Large intestine (tissue), 12 donors: ENCODE data around the gene GOLGA6L9. TPM values are rescaled to one million over a fixed set of nuclear protein-coding genes. Genes with fewer than 3 reads are reported as not detected.
"Not testable (repeated sequence)": the region's sequence is repeated elsewhere in the genome, so short reads cannot be mapped to it uniquely, and the experiment has no call there.

Experiments used
- DNase-seq, 2 donors: peaks; one replicate each; pipeline versions ENCODE4 v3.0.0 to v3.0.0-alpha.2; 2013
- H3K27ac ChIP-seq: one replicate; pipeline ENCODE4 v1.5.1; 2013; ENCODE audit warnings: low read length
- H3K27me3 ChIP-seq: 2 replicates; pipeline ENCODE4 v1.6.1; 2013; ENCODE audit warnings: low read length; ENCODE audit not compliant: control insufficient read depth, insufficient read depth
- H3K36me3 ChIP-seq: 2 replicates; pipeline ENCODE4 v1.6.1; 2013; ENCODE audit warnings: low read length; ENCODE audit not compliant: control insufficient read depth, insufficient read depth
- H3K4me1 ChIP-seq: one replicate; pipeline ENCODE4 v1.6.1; 2013; ENCODE audit warnings: low read length; ENCODE audit not compliant: control insufficient read depth, insufficient read depth
- H3K4me3 ChIP-seq: one replicate; pipeline ENCODE4 v1.5.1; 2013; ENCODE audit warnings: low read length
- H3K9me3 ChIP-seq: one replicate; pipeline ENCODE4 v1.6.1; 2013; ENCODE audit warnings: mild to moderate bottlenecking, low read depth, low read length, moderate library complexity; ENCODE audit not compliant: control insufficient read depth
- WGBS: methylation state at CpG from one replicate; pipeline ENCODE4 v1.1.5; 2013; ENCODE audit warnings: low lambda C conversion rate; ENCODE audit not compliant: insufficient coverage; 5-methylcytosine and 5-hydroxymethylcytosine counted together
- long read RNA-seq, 11 donors: transcript quantifications; one replicate each; lab custom pipeline, GENCODE V29; 2026
- polyA plus RNA-seq: library from polyadenylated mRNA; unstranded; fragments of 120-200 nt; gene quantifications from one replicate; pipeline ENCODE4 v1.2.1, GENCODE V29; 2013

The GOLGA6L9 gene
- 10.7 TPM for polyA plus RNA-seq
- long read RNA-seq, donor 1, result 0 reads
- long read RNA-seq, donor 2, full-length matches to known transcripts, result 1 of 7 reads
- long read RNA-seq, donor 2, partial matches to known transcripts, result 6 of 7 reads
- long read RNA-seq, donor 2, other reads (novel, unspliced or antisense), result 0 of 7 reads
- long read RNA-seq, donor 3, result 0 reads
- long read RNA-seq, donor 4, result 0 reads
- long read RNA-seq, donor 5, result 0 reads
- long read RNA-seq, donor 6, full-length matches to known transcripts, result 2 of 2 reads
- long read RNA-seq, donor 6, partial matches to known transcripts, result 0 of 2 reads
- long read RNA-seq, donor 6, other reads (novel, unspliced or antisense), result 0 of 2 reads
- long read RNA-seq, donor 7, result 0 reads
- long read RNA-seq, donor 8, result 0 reads
- long read RNA-seq, donor 9, result 0 reads
- long read RNA-seq, donor 10, result 0 reads
- long read RNA-seq, donor 11, full-length matches to known transcripts, result 1 of 1 reads
- long read RNA-seq, donor 11, partial matches to known transcripts, result 0 of 1 reads
- long read RNA-seq, donor 11, other reads (novel, unspliced or antisense), result 0 of 1 reads

GRCh38 chr15:82429693-82430092, at the start of gene GOLGA6L9:
TSS of gene GOLGA6L9 (plus strand) at chr15:82429816. CDS start at chr15:82430080, 264 bp downstream.
- not testable (repeated sequence) for H3K36me3 ChIP-seq, H3K4me3 ChIP-seq, H3K27me3 ChIP-seq, H3K27ac ChIP-seq, H3K9me3 ChIP-seq, H3K4me1 ChIP-seq, DNase-seq
- WGBS, result no CpG with 5 or more reads among the region's 9 CpGs

- H3K36me3 ChIP-seq, H3K4me1 ChIP-seq, H3K27me3 ChIP-seq, H3K4me3 ChIP-seq, DNase-seq, H3K27ac ChIP-seq, H3K9me3 ChIP-seq: not testable (repeated sequence)
- WGBS, result 100% methylated on average over 2 of the region's 11 CpGs
These were observed 48.2 kb upstream of the GOLGA6L9 start for GRCh38 chr15:82381330-82381955.

- H3K4me1 ChIP-seq, H3K4me3 ChIP-seq, H3K27me3 ChIP-seq, H3K36me3 ChIP-seq, H3K27ac ChIP-seq, H3K9me3 ChIP-seq, DNase-seq: not testable (repeated sequence)
These were observed 42.4 kb upstream of the GOLGA6L9 start for GRCh38 chr15:82387209-82387608.

GRCh38 chr15:82390152-82390551, 39.5 kb upstream of the GOLGA6L9 start:
- not testable (repeated sequence) for DNase-seq, H3K36me3 ChIP-seq, H3K9me3 ChIP-seq, H3K27me3 ChIP-seq, H3K4me3 ChIP-seq, H3K27ac ChIP-seq, H3K4me1 ChIP-seq
- no CpG with 5 or more reads among the region's 3 CpGs for WGBS

- DNase-seq, H3K27ac ChIP-seq, H3K27me3 ChIP-seq, H3K4me3 ChIP-seq, H3K9me3 ChIP-seq, H3K4me1 ChIP-seq, H3K36me3 ChIP-seq: not testable (repeated sequence)
- 100% methylated on average over 1 of the region's 1 CpG for WGBS
These were observed 37.5 kb upstream of the GOLGA6L9 start for GRCh38 chr15:82392077-82392476.

GRCh38 chr15:82393671-82394070, 35.9 kb upstream of the GOLGA6L9 start:
- H3K27ac ChIP-seq, result no peak overlapping the region
- H3K4me1 ChIP-seq, result no peaks in the 10 kb centered on the region
- H3K4me3 ChIP-seq, result no peak overlapping the region
- no peaks in the 10 kb centered on the region for H3K9me3 ChIP-seq
- no peaks in the 10 kb centered on the region for H3K27me3 ChIP-seq
- no peak for DNase-seq
- H3K36me3 ChIP-seq, result no peaks in the 10 kb centered on the region
- no CpG with 5 or more reads among the region's 4 CpGs for WGBS

GRCh38 chr15:82395788-82396187, 33.8 kb upstream of the GOLGA6L9 start:
- not testable (repeated sequence) for H3K4me1 ChIP-seq, DNase-seq, H3K4me3 ChIP-seq, H3K9me3 ChIP-seq, H3K36me3 ChIP-seq, H3K27ac ChIP-seq, H3K27me3 ChIP-seq
- WGBS, result no CpG with 5 or more reads among the region's 4 CpGs

- H3K36me3 ChIP-seq, result no peaks in the 10 kb centered on the region
- DNase-seq, result no peak
- no peaks in the 10 kb centered on the region for H3K4me1 ChIP-seq
- no peaks in the 10 kb centered on the region for H3K27me3 ChIP-seq
- no peak overlapping the region for H3K4me3 ChIP-seq
- H3K27ac ChIP-seq, result no peak overlapping the region
- no peaks in the 10 kb centered on the region for H3K9me3 ChIP-seq
- WGBS, result no CpG with 5 or more reads among the region's 3 CpGs
These were observed 31.8 kb upstream of the GOLGA6L9 start for GRCh38 chr15:82397817-82398216.

GRCh38 chr15:82398785-82399184, 30.8 kb upstream of the GOLGA6L9 start:
- DNase-seq, result no peak
- H3K9me3 ChIP-seq, result no peaks in the 10 kb centered on the region
- no CpG with 5 or more reads among the region's 1 CpG for WGBS
- no peak overlapping the region for H3K27ac ChIP-seq
- no peaks in the 10 kb centered on the region for H3K36me3 ChIP-seq
- H3K27me3 ChIP-seq, result no peaks in the 10 kb centered on the region
- no peak overlapping the region for H3K4me3 ChIP-seq
- no peaks in the 10 kb centered on the region for H3K4me1 ChIP-seq

- WGBS, result no CpG with 5 or more reads among the region's 5 CpGs
- H3K27ac ChIP-seq, H3K36me3 ChIP-seq, H3K4me1 ChIP-seq, DNase-seq, H3K9me3 ChIP-seq, H3K27me3 ChIP-seq, H3K4me3 ChIP-seq: not testable (repeated sequence)
These were observed 30.1 kb upstream of the GOLGA6L9 start for GRCh38 chr15:82399366-82400103.
